Fibroblast of lung (primary cell): ENCODE measurements around the gene PLXNA2.

ENCODE experiments used
- CTCF ChIP-seq, 2 donors: IDR thresholded peaks in 1 of 2; conservative IDR thresholded peaks in 1 of 2; 1 replicate in 1 of 2; 2 replicates in 1 of 2; pipeline ENCODE4 v1.5.1; 2011 to 2012; ENCODE audit warnings: low read length in 2 of 2, control low read depth in 1 of 2, inconsistent platforms in 1 of 2, low read depth in 1 of 2, mild to moderate bottlenecking in 1 of 2
- EZH2 ChIP-seq: IDR thresholded peaks from 2 replicates; pipeline ENCODE4 v1.5.1; 2012; ENCODE audit warnings: low read length, control low read depth, mild to moderate bottlenecking; ENCODE audit errors: missing control alignments

GRCh38 chr1:208006258-208006920, 237.8 kb downstream of the PLXNA2 start:
- TF ChIP-seq CTCF (conservative IDR thresholded peaks at IDR 0.05 in 1 of 2, IDR thresholded peaks at IDR 0.05 in 1 of 2; ENCODE audit: low read depth in 1 of 2, low read length in 2 of 2) (no peak), EZH2 (no peak)
